ENCODE measurements around the gene ABRAXAS1.

- TF ChIP-seq POLR2A (IDR thresholded peaks at IDR 0.05; ENCODE audit: low read depth, low read length), result no peak
- no peak for TF ChIP-seq POLR2AphosphoS5 (IDR thresholded peaks at IDR 0.05; ENCODE audit: low read depth, low read length)
- TF ChIP-seq TAF1 (IDR thresholded peaks at IDR 0.05; ENCODE audit: borderline replicate concordance, low read depth, low read length), result no peak
Observed at GRCh38 chr4:83440899-83441298, 44.0 kb downstream of the ABRAXAS1 start.
